Activated T-cell treated with anti-CD3 and anti-CD28 coated beads for 1 hour (primary cell): ENCODE measurements around the gene MAP4K5.
"Not testable (repeated sequence)": the region's sequence is repeated elsewhere in the genome, so short reads cannot be mapped to it uniquely, and the experiment has no call there.

Experiments
- DNase-seq: peaks from one replicate; pipeline ENCODE4 v3.0.0-alpha.2; 2020; ENCODE audit warnings: low read depth

MAP4K5 gene

GRCh38 chr14:50532502-50533240 is at the start of gene MAP4K5:
Gene MAP4K5, minus strand, starts transcription at chr14:50532569. Its CDS starts 520 bp downstream, at chr14:50532049.
- DNase-seq: peak; percentile 80

DNA sequence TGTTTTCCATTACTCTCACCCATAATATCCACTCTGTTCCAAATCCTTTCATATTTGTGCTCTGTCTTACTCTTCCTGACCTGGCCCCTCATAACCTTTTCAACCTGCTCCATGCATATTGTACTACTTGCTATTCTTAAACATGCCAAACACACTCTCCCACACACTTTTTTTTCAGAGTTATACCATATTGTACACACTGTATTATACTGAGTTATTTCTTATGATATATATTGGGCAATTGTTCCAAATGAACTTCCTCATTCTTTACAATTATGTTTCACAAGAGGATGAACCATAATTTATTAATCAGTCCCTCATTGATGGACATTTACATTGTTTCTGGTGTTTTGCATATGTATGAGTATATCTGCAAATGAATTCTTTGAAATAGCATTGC is 46.1 kb upstream of the MAP4K5 start:
- no peak for DNase-seq

- no peak for DNase-seq
Measured at GRCh38 chr14:50577982-50578381, 45.6 kb upstream of the MAP4K5 start.

DNA sequence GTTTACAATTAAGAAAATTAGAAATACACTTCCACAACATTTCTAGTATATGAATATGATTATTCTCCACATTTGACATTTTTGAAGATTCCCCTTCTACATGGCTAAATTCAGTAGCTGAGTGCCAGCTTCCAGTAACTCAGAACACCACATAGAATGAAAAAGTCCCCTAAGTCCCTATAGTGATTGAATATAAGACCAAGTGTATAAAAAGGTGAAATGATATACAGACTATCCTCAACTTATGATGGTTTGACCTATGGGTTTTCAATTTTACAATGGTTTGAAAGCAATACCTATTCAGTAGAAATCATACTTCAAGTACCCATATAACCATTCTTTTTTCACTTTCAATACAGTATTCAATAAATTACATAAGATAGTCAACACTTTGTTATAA is 43.4 kb upstream of the MAP4K5 start:
- DNase-seq: no peak

DNA sequence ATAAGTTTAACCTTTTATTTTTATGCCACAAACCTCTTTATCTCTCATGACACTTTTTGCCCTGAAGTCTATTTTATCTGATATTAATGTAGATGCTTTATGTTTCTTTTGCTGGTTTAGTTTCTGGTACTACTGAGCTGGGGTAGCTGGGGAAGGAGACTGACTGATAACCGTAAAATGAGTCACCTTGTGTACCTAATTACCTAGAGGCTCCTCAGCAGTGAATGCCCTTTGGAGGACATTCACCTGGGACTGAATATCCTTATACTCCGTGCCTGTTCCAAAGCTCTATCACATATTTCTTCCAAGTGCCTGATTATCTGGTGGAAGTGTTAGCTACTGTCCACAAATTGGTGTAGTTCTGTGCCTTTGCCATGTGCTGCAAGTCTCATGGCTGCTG is 41.5 kb upstream of the MAP4K5 start:
- DNase-seq: no peak

GRCh38 chr14:50569714-50570274 is 37.4 kb upstream of the MAP4K5 start:
- DNase-seq: no peak

- no peak for DNase-seq
Measured at GRCh38 chr14:50562841-50563240, 30.5 kb upstream of the MAP4K5 start.

- DNase-seq: peak; percentile 19
Measured at GRCh38 chr14:50560931-50561285, 28.5 kb upstream of the MAP4K5 start.

- DNase-seq: peak; percentile 9
Measured at GRCh38 chr14:50559990-50560930, 27.9 kb upstream of the MAP4K5 start, which contains the start of gene ATL1. Gene ATL1, plus strand, starts transcription at chr14:50560145. Its CDS starts 121 bp downstream, at chr14:50560266.

- DNase-seq: not testable (repeated sequence)
Measured at GRCh38 chr14:50552796-50553195, 20.4 kb upstream of the MAP4K5 start.

DNA sequence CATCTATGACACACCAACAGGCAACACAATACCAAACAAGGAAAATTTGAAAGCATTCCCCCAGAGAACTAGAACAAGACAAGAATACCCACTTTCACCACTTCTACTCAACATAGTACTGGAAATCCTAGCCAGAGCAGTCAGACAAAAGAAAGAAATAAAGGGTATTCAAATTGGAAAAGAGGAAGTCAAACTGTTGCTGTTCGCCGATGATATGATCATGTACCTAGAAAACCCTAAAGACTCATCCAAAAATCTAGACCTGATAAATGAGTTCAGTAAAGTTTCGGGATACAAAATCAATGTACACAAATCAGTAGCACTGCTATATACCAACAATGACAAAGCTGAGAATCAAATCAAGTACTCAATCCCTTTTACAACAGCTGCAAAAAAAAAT is 19.5 kb upstream of the MAP4K5 start:
- no peak for DNase-seq

GRCh38 chr14:50550294-50550693 is 17.9 kb upstream of the MAP4K5 start:
- DNase-seq: no peak

DNA sequence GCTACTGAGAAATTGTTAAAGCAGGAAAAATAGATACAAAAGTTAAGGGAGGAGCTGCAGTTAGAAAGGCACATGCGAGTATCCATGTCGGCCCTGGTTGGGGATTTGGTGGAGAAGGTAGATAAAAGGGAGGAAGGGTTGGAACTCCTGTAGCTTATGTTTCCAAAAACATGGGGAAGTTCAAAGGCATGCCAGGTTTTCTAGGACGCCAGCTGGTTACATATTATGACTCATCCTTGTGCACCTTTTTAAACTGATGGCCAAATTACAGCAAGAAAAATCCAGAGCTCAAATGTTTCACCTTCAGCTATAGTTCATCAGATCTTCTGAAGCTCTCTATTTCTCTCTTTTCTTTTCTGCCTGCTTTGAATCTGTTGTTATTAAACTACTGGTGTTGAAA is 13.2 kb upstream of the MAP4K5 start:
- DNase-seq: no peak

- no peak for DNase-seq
Measured at GRCh38 chr14:50544911-50545310, 12.5 kb upstream of the MAP4K5 start.

GRCh38 chr14:50542941-50543418 is 10.6 kb upstream of the MAP4K5 start:
- DNase-seq: peak; percentile 5

GRCh38 chr14:50541159-50541567 is 8.8 kb upstream of the MAP4K5 start:
- no peak for DNase-seq

DNA sequence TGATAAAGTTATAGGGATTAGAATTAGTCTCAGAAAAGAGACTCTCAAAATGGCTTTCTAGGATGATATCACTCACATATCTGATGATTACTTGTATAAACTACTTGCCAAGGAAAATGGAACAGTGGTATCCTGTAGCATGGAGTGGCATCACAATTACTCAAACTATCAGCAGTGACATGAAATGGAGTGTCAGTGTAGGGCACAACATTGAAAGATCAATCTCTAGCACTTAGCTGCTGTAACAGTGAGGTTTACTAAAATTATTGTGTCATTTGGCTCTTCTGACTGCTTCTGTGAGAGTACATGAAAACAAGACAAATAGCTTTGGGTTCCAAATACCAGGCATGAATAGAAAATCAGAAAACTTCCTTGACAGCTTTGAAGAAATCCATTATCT is 6.7 kb upstream of the MAP4K5 start:
- DNase-seq: no peak

GRCh38 chr14:50538034-50538433 is 5.7 kb upstream of the MAP4K5 start:
- not testable (repeated sequence) for DNase-seq

DNA sequence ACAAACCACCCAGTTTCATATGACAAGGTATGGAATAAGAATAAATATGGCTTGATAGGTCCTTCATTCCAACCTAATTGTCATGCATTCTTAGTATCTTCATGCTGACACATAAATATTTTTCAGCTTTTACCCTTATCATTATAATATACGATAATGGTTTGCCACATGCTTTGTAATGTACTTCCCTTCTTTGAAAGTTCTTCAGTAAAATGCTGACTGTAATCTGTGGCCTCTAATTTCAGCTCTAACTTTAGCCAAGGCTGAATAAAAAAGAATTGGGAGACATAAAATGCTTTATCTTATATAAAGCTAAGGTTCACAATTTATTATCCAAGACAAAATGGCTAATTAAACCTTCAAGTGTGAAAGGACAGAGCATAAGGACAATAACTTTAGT is 2.6 kb upstream of the MAP4K5 start:
- no peak for DNase-seq

- DNase-seq: no peak
Measured at GRCh38 chr14:50534416-50534815, 2.0 kb upstream of the MAP4K5 start.

GRCh38 chr14:50533806-50534205 is 1.4 kb upstream of the MAP4K5 start:
- no peak for DNase-seq

GRCh38 chr14:50533241-50533705 is 904 bp upstream of the MAP4K5 start:
- DNase-seq: no peak
